ENCODE data around the gene MAP1B.

Gene MAP1B

DNA sequence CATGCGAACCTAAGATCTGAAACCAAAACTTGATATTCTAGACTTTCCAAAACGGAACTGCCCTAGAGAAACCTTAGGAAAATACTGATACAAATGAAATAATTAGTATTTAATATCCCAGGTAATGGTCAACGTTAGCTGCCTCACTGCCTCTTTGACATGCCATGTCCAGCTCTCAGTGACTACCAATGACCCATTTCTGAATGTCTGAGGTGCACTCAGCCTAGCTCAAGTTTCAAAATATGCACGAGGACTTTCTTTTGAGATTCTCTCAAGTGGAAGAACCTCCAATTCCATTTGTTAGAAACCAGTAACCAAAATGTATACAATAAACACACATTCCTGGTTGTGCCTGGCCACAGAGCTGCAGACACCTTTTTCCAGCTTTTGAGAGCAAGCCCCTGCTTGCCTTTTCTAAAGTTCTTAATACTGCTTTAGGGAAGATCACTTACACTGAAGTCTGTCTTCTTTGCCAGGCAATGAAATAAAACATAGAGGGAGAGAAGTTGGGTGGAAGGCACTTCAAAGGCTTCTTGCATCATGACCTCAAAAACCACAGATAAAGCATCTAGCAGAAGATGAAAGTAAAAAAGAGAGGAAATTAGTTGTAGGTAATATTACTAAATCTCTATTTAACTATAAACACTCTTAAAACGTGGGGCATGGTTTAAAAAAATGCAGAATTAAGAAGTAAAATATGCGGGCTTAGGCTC is 124.9 kb downstream of the MAP1B start:
- DNase-seq, result no peak

DNA sequence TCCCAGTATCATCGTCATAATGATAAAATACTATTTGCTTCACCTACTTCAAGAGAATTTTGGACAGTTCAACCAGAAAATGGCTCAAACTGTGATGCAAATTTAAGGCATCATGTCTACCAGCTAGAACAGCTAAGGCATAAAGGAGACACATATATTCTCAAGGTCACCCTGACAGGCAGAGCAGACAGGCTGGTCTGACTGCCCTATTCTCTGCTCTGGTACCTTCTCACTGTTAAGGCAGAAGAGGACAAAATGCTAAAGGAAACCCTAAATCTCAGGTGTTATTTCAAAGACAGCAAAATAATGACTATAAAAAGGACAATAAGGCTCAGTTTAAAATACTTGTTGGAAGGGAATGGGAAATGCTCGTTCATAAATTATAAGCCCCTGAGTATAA is 125.6 kb downstream of the MAP1B start:
- no peak for DNase-seq

DNA sequence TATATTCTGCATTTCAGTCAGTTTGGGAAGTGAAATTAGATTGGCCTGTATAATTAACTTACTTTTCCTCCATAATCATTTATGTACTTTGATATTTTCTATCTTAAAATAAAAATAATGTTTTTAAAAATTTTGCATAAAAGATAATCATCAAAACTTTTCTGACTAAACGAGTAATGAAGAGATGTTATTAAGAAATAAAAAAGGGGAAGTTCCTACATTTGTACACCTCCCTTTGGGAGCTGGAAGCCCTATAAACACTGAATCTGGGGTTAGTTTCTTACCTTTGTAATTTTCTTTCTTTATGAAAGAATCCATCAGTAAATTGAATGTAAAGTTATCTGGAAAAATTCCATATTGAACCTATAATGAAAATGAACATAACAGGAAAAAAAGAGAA is 126.6 kb downstream of the MAP1B start:
- no peak for DNase-seq

DNA sequence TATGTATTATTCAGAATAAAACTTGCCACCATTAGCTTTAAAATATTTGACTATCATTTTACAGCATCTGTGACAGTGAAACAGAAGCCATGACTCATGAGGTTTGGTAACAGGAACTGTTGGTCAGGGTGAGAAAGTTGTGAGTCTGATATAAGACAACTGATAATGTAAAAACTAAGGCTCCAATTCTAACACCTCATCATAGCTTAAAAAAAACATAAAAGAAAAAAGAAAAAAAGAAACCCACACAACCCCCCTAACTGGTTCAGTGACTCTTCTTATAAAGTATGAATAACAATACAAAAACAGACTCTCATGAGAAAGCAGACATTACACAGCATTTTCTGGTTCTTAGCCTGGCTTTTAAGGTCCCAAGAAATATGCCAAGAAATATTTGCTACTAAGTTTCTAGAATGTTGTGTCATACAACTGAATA is 127.0 kb downstream of the MAP1B start:
- no peak for DNase-seq

DNA sequence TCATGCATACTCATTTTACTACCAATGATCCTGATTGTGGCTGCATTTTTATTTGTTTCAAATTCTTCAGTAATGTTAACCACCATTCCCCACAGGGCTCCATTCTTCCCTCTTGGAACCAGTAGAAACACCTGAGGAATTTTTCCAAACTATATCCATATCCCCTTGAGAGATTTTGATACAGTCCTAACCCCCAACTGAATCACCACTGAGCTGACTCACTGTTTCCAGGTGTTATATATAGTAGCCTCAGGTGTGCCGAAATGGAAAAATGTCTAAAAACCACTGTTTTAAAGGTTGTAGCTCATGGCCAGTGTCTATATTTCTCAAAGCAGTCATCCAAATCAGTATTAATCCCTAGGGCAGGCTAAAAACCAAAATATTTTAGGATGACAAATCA is 127.6 kb downstream of the MAP1B start:
- no peak for DNase-seq

DNA sequence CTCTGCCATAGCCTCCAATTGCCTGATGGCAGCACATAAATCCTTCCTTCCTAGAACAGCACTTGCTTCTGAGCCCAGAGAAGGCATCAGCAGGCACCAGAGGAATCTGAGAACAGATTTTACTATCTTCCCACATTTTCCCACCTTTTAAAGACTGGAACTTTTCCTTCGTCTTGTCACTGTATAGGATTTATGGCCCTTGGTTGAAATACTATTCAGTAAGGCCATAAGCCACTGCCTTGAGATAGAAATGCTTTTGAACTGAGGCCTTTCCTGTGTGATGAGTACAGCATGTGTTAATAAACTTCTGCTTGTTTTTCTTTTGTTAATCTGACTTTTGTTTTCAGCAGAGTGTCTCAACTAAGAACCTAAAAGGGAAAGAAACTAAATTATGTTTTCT is 128.4 kb downstream of the MAP1B start:
- DNase-seq, result no peak

DNA sequence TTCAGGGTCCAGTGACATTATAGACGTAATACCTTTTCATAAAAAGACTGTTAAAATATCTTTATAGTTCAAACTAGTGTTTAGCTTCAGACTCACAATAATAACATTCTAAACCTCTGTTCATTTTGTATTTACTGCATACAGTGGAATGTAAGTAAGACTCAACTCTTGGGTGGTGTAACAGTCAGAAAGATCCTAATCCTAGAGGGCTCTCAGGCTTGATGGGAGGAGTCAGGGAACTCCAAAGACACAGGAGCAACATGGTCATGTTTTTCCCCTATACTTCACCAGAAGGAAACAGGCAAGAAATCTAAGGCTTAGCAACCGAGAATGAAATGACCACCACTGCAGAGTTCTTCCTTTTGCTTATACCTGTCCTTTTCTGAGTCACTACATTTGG is 130.1 kb downstream of the MAP1B start:
- DNase-seq, result no peak

DNA sequence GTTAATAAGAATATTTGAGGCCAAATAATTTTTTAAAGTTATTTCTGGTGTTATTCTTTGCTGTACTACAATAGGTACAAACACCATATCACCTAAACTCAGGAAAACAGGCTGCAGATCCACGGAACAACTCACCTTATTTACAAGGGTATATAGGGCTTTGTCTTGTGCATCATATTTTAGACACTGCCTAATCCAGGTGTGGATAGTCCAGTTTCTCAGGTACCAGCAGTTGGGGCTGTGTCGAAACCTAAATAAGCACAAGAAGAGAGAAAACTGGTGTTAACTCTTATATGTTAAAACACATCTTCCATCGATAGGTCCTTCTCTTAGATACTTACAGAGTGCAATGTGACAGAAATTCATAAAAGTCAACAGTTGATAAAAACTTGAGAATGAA is 130.6 kb downstream of the MAP1B start:
- no peak for DNase-seq

DNA sequence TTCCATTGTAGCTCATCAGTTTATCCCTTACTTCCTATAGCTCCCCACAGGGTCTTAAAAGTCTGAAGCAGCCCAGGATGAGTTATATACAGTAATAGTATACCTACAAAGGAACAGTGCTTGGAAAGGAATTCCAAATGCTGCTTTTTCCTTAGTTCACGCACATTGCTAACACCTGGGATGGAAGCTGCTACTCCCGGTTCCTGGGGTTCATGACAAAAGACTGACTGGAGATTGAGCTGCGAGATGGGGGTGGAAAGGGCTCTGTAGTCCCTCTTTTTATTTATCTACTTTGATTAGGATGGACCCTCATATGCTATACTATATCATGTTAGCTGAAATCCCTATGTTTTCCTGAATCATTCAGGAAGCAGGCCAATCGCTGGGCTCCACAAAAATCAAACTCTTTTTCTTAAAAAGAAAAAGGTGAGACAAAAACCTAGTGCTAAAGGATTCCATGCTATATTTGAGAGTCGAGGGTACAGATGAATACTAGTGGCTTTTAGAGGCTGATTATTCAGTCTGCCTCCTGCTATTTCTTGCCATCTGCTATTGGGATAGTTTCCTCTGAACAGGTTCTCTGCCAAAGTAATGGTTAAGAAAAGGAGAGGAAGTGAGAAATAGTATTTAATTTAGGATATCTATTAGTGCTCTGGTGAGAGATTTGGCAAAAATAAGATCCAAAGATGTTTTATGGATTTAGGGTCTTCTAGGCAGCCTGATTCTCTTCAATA is 131.6 kb downstream of the MAP1B start:
- DNase-seq, result no peak

DNA sequence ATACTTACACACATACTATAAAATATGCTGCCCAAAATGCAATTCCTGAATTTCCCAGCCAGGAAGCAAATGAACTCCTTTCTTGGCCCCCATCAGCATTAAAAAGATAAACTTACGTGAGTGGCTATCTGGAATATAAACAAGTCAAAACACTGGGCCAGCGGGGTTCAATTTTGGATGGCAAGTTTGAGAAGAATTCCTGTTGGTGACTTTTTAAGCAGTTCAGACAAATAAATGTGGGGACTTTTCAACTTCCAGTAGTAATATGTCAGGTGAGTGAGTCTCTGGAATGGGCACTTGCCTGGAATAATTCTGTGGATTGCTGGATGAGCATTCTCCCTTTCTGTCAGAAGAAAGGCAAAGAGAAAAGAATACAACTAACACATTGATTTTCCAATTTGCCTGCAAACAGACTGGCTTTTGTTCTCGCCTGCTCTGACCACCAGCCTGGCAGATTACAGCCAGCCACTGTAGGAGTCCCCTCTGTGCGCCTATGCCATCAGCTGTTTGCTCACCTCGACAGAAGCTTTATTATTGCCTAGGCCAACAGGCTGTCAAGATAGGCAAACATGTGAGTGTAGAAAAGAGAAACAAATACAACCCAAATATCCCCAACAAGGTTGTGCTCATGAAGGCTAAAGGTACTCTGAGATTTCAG is 134.2 kb downstream of the MAP1B start:
- DNase-seq, result no peak

DNA sequence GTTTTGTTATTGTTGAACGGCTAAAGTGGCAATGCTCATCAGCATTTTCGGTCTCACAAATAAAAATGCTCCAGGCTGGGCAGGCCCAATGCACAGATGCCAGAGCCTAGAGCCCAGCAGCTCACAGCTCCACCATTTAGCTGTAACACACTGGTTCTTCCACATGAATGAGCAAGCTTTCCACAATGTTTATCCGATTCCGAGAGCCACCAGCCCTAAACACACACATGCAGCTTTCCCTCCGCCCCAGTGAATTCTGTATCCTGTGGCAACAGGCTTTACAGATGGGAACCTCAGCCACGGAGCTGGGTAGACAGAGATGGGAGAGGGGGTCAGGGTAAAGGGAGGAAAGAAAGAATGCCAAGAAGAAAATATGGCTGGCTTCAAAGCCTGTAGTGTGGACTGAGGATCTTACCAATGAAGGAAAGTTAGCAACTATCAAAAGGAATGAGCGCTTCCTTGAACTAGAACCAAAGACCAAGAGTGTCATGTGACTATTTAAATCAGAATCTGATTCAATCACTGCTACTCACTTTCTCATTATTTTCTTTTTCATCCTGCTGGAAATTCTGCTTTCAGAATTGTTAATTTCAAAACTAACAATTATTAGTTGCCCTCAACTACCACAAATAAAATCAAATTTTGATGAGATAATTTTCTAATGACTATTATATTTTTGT is 135.7 kb downstream of the MAP1B start:
- DNase-seq, result no peak

DNA sequence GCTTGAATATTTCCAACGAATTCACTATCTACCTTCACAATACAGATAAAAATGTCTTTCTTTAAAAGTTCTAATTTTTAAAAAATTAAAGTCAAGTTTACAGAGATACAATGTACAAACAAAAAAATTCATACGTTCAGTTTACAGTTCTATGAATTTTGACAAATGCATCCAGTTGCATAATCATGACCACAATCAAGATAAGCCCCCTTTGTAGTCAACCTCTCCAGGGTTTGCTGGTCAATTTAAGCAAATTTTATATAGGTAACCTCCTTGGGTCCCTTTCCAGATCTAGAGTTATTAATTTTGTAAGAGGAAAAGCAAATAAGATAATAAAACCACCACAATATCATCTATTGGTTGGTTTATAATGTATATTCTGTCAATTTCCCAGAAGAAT is 136.4 kb downstream of the MAP1B start:
- DNase-seq, result no peak

DNA sequence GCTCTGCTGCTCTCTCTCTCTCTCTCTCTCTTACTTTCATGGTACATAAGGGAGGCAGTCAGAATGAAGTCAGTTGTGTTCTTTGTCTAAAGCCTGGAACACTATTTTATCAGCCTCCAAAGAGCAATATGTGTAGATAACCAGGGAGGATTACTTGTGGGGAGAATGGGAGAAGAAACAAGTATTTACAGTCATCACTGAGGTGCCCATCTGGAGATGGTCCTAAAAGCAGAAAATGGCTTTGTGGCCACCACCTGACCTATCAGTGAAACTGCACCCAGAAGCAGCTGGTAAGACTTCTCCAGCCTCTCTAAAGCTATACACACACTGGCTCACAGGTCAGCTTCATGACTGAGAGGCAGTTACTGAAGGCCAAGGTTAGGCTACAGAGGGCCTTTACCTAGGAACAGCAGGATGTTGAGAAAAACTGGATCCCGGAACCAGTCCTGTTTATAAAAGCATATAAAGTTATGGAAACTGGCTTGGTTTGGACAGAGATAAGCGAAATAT is 137.6 kb downstream of the MAP1B start:
- DNase-seq, result no peak

DNA sequence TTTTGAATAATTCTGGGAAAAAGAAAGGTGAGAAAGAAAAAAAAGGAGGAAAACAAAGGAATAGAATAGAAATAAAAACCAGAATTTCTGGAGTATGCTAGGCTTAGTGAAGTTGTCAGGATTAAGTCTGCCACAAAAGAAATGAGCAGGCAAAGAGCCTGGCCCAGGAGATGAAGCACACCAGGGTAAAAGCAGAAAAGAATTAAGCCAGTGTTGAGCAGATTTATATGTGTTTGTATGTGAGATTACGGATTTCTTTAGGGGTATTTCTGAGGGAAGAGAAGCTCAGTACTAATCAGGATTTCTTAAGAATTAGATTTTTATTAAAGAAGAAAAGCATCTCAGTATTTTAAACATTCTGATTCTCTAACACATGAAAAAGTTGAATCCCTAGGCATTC is 138.3 kb downstream of the MAP1B start:
- no peak for DNase-seq

DNA sequence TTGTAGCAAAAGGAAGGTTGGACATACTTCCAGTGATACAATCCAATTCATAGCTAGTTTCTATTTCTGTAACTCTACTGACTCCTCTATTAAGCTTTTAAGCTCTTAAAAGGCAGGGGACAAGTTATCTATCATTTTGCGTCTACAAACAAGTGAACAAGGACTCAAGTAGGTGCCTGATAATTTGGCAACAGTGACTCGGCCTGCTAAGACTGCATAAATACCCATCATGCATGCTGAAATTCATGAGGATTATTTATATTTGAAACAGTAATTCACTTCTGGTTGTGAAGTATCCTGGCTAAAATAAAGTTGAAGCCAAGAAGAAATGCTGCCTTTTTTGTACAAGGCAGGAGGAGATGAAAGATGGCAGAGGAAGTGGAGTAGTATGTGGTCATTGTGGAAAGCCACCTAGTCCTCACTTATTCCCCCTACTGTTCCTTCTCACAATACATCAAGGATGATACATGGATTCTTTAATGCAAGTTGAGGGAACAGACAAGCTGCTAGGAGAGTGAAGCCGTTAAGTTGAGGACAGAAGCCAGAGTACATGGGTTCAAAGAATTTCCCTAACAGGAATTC is 138.8 kb downstream of the MAP1B start:
- DNase-seq, result no peak

DNA sequence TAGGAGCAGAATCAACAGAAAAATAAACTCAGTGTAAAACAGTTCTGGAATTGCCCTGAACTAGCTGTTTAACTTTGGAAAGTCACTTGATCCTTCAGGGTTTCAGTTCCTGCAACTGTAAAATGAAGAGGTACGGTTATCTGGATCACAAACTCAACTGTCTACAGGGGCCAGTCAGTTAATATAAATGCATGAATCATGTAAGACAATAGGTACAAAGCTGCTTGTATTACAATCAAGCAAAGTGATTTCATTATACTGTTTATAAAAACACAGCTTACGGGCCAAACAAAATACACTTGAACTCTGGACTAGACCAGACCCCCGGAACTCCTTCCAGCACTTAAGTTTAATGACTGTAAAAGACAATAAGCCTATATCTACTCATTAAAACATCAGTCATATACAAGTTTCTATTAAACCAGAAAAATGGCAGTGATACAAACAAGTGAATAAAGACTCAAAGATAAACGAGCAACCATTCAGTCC is 139.7 kb downstream of the MAP1B start:
- DNase-seq, result no peak

DNA sequence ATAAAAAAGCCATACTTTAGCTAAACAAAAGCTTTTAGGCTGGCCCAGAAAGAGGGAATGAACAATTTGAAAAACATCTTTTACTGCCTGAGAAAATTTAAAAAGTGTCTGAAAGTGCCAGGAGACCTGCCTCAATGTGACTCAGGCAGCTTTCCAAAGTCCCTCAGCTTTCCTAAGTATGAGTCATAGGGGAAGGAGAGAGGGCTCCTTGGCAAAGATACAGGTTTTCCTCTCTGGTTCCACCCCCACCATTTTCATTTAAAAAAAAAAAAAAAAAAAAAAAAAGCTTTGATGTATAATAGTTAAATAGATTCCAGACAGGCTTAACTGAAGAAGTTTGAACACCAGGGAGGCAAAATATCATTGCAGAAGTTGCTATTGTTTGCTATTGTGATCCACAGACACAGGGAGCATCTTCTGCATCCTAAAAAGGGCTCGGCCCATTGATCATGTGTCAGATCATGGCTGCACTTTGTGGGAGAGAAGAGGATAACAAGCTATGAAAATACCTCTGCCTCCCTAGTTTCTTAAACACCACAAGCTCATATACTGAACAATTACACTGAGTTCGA is 141.2 kb downstream of the MAP1B start:
- DNase-seq, result no peak

DNA sequence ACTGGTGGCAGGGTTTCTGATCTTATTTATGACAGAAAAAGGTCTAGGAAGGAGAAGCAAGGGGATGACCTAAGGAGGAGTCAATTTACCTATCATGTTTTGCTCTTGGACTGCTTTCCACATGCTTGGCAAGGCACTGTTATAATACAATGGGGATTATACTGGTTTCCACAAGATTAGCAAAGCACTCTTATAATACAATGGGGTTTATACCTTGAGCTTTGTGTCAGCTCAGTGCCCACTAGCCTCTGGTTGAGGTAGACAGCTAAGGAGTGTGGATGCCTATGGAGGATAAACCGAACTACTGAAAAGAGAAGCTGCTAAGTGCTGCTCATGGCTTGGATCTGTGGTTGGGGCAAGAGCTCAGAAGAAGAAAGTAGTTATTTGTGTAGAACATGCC is 144.1 kb downstream of the MAP1B start:
- no peak for DNase-seq

DNA sequence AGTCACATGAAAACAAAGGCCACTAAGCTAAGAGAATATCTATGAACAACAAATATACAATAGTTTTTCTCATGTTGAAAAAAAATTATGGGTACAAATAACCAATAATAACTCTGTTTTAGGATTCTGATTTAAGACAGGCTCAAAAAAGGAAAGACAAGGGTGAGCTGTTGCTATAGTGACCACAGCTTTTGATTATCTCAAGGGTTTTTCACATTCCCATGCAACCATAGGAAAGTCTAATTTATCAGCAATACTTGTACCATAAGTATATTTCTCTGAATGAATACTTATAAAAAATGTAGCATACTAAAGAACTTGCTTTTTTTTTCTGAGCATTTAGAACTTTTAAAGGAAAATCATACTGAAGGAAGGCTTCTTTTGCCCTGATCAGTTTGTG is 144.7 kb downstream of the MAP1B start:
- DNase-seq, result no peak

DNA sequence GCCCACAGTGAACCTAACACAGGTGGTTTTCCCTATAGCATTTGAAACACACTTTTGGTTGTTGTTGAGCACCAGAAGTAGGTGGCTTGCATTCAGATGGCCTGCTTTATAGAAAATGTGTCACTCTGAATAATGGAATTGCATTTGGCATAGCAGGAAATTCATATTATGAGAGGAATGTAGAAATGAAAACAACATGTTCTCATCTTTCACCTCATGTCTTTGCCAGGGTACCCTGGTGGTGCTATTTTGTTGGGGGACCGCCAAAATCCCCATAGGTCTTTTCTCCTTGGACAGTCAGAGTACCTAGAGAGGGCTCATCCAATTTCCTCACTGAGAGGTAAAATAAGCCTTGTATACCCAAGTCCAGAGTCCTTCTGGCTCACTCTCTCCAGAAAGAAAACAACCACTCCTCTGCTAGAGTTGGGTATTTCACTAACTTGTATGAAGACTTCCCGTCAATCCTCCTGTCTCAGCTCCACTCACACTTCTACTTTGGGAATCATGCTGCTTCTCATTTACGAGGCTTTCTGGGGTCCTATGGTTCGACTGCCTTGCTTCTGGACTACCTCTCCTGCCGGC is 145.4 kb downstream of the MAP1B start:
- no peak for DNase-seq

DNA sequence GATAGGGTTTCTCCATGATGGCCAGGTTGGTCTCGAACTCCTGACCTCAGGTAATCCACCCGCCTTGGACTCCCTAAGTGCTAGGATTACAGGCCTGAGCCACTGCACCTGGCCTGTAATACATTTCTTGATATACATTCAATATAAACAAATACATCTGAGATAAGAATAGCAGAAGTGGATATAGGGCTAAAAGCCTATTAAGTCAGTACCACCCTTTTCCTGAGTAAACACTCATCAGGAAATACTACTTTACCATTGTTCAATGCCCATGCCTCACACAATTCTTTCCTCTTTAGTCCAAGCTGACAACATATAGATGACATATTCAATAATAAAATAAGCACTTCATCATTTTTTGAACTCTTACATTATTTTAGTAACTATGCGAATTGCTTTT is 148.0 kb downstream of the MAP1B start:
- no peak for DNase-seq

DNA sequence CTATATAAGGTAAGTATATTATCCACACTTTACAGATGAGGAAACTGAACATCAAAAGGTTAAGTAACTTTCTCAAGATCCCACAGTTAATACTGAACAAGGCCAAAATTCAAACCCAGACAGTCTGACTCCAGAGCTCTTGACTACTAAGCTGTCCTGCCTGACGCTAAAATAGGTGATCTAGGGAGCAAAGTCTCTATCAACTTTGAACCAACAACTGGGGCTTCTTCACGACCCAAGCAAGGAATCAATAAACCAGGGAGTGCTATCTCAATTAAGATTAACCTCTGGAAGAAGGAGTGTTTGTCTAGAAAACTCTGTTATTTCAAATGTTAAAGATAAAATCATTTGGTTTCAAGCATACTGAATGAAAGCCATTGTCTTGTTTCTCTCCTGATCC is 148.4 kb downstream of the MAP1B start:
- DNase-seq, result no peak
